Tibial nerve (tissue), 3 donors: ENCODE measurements around the gene MGST2.

Experiments
- EP300 ChIP-seq, 2 donors: sonication (generic); formaldehyde crosslinking; IDR thresholded peaks; one replicate each; pipeline ENCODE4 v1.6.1; 2017; ENCODE audit warnings: antibody characterized with exemption in 2 of 2, mild to moderate bottlenecking in 1 of 2
- POLR2A ChIP-seq, 2 donors: fragments of 450-650 bp; IDR thresholded peaks; one replicate each; pipeline ENCODE4 v1.6.1; 2017; ENCODE audit warnings: antibody characterized with exemption in 2 of 2, mild to moderate bottlenecking in 2 of 2, moderate library complexity in 2 of 2

DNA sequence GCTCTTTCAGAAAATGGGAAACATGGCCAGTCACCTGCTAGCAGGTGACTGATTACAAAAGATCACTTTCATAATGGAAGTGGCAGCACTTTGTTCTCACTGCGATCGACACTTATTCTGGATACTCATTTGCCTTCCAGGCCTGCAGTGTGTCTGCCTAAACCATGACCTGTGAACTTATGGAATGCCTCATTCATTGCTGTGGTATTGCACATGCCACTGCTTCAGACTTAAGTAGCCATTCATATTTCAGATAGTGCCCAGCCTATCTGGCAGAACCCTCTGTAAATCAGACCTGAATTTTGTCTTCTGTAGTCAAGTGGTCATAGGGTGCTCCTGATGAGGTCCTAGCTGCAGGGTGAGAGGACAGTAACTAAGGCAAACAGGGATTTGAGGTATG lies 23.3 kb upstream of the MGST2 start:
- no peak for TF ChIP-seq EP300 (IDR thresholded peaks at IDR 0.05)
- TF ChIP-seq POLR2A (IDR thresholded peaks at IDR 0.05) = no peak
